Muscle of leg (tissue), 11 donors: ENCODE data around the gene TANGO6. TPM values are rescaled to one million over a fixed set of nuclear protein-coding genes. Genes with fewer than 3 reads are reported as not detected.
A peak's percentile ranks its signal among the peaks of the same experiment; 100 is the strongest.

ENCODE experiments used
- DNase-seq: peaks from one replicate; pipeline ENCODE4 v3.0.0; 2013
- H3K27ac ChIP-seq: one replicate; pipeline ENCODE4 v1.5.1; 2013; ENCODE audit warnings: mild to moderate bottlenecking, low read length, control low read depth
- H3K27me3 ChIP-seq: one replicate; pipeline ENCODE4 v1.6.1; 2013; ENCODE audit warnings: low read length; ENCODE audit not compliant: control insufficient read depth, insufficient read depth
- H3K36me3 ChIP-seq: one replicate; pipeline ENCODE4 v1.6.1; 2013; ENCODE audit warnings: low read length; ENCODE audit not compliant: control insufficient read depth, insufficient read depth
- H3K4me1 ChIP-seq: one replicate; pipeline ENCODE4 v1.6.1; 2013; ENCODE audit warnings: low read length; ENCODE audit not compliant: control insufficient read depth, insufficient read depth
- H3K4me3 ChIP-seq: one replicate; pipeline ENCODE4 v1.5.1; 2013; ENCODE audit warnings: low read length, control low read depth
- H3K9me3 ChIP-seq: replicated peaks from 2 replicates; pipeline ENCODE4 v1.6.1; 2013; ENCODE audit warnings: low read depth, low read length; ENCODE audit not compliant: control insufficient read depth
- WGBS: methylation state at CpG from one replicate; pipeline ENCODE4 v1.1.5; 2013; ENCODE audit warnings: missing lambda C conversion rate; ENCODE audit not compliant: insufficient coverage; 5-methylcytosine and 5-hydroxymethylcytosine counted together
- polyA plus RNA-seq, 8 donors: library from polyadenylated mRNA; unstranded; fragments of 120-200 nt; gene quantifications; one replicate each; pipeline versions ENCODE4 v1.2.1 to v1.2.3, GENCODE V29; 2013; ENCODE audit warnings: inconsistent platforms in 1 of 8, low replicate concordance in 1 of 8; ENCODE audit not compliant: insufficient read length in 8 of 8, insufficient read depth in 1 of 8
- total RNA-seq: library from RNA; stranded (reverse); fragments of 120-200 nt; gene quantifications from one replicate; pipeline ENCODE4 v1.2.4, GENCODE V29; 2013

The TANGO6 gene
- total and polyA plus RNA-seq, 9 donors, result 4.3 to 9.7 (median 5.4) TPM

- Histone ChIP-seq H3K27me3 (no peaks in the 10 kb centered on the region), H3K27ac (no peak overlapping the region), H3K4me3 (peak overlapping the region; percentile 87)
Measured at GRCh38 chr16:69133373-69133954, 290.1 kb downstream of the TANGO6 start.

More at GRCh38 chr16:69133373-69133954, 290.1 kb downstream of the TANGO6 start:
- Histone ChIP-seq H3K9me3 (no peaks in the 10 kb centered on the region), H3K36me3 (peaks cover 16% of the 10 kb centered on the region), H3K4me1 (peaks cover 4% of the 10 kb centered on the region)
- no peak for DNase-seq
- WGBS, result no CpG with 5 or more reads among the region's 5 CpGs

Other genes with a start within 250 kb of the TANGO6 start
- gene CDH3, start 198.2 kb upstream of the TANGO6 start, total RNA-seq, result 0.27 TPM
- 10 to 100 TPM in 1 of 8 donors, 1 to 10 TPM in 2, under 1 TPM in 5; 0.23 to 12.7 (median 0.56) TPM for gene CDH3, start 198.2 kb upstream of the TANGO6 start, polyA plus RNA-seq
- 1.0 TPM for gene CDH1, start 106.2 kb upstream of the TANGO6 start, total RNA-seq
- 10 to 100 TPM in 2 of 8 donors, 1 to 10 TPM in 4, under 1 TPM in 2; 0.83 to 23.8 (median 2.2) TPM for gene CDH1, start 106.2 kb upstream of the TANGO6 start, polyA plus RNA-seq